Uterus (tissue), 2 donors: ENCODE data around the gene RRBP1.

ENCODE experiments used
- CTCF ChIP-seq, 4 experiments: fragments of 200-600 bp in 2 of 4; fragments of 450-650 bp in 2 of 4; sonication (generic) in 2 of 4; IDR thresholded peaks; one replicate each; pipeline ENCODE4 v1.5.1; 2016 to 2019; ENCODE audit warnings: antibody characterized with exemption in 4 of 4, mild to moderate bottlenecking in 2 of 4, moderate library complexity in 1 of 4
- POLR2A ChIP-seq, 2 donors: fragments of 450-650 bp; IDR thresholded peaks; one replicate each; pipeline ENCODE4 v1.6.1; 2016; ENCODE audit warnings: antibody characterized with exemption in 2 of 2, mild to moderate bottlenecking in 1 of 2, moderate library complexity in 1 of 2

GRCh38 chr20:17626217-17627007 is 55.6 kb downstream of the RRBP1 start:
- TF ChIP-seq CTCF (IDR thresholded peaks at IDR 0.05), result no peak
- no peak for TF ChIP-seq POLR2A (IDR thresholded peaks at IDR 0.05)
